Gastroesophageal sphincter (tissue), 3 donors: Measurements from ENCODE around the gene FMO2.

Experiments used
- POLR2A ChIP-seq, 2 donors: fragments of 450-650 bp; IDR thresholded peaks; one replicate each; pipeline ENCODE4 v1.6.1; 2017; ENCODE audit warnings: antibody characterized with exemption in 2 of 2, mild to moderate bottlenecking in 2 of 2, moderate library complexity in 1 of 2
- POLR2AphosphoS5 ChIP-seq: sonication (generic); formaldehyde crosslinking; IDR thresholded peaks from one replicate; pipeline ENCODE4 v1.6.1; 2017; ENCODE audit warnings: antibody characterized with exemption
- TF ChIP-seq, protein P1 (sequence below), 4 experiments: fragments of 200-600 bp in 2 of 4; fragments of 450-650 bp in 2 of 4; sonication (generic) in 1 of 4; IDR thresholded peaks; one replicate each; pipeline ENCODE4 v1.5.1; 2017 to 2019; ENCODE audit warnings: antibody characterized with exemption in 4 of 4, mild to moderate bottlenecking in 2 of 4, moderate library complexity in 2 of 4

GRCh38 chr1:171160639-171161354, 24.3 kb upstream of the FMO2 start:
- TF ChIP-seq, protein P1, sequence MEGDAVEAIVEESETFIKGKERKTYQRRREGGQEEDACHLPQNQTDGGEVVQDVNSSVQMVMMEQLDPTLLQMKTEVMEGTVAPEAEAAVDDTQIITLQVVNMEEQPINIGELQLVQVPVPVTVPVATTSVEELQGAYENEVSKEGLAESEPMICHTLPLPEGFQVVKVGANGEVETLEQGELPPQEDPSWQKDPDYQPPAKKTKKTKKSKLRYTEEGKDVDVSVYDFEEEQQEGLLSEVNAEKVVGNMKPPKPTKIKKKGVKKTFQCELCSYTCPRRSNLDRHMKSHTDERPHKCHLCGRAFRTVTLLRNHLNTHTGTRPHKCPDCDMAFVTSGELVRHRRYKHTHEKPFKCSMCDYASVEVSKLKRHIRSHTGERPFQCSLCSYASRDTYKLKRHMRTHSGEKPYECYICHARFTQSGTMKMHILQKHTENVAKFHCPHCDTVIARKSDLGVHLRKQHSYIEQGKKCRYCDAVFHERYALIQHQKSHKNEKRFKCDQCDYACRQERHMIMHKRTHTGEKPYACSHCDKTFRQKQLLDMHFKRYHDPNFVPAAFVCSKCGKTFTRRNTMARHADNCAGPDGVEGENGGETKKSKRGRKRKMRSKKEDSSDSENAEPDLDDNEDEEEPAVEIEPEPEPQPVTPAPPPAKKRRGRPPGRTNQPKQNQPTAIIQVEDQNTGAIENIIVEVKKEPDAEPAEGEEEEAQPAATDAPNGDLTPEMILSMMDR (IDR thresholded peaks at IDR 0.05): no peak
- TF ChIP-seq POLR2AphosphoS5 (no peak), POLR2A (IDR thresholded peaks at IDR 0.05) (no peak)
